HEK293 (cell line): ENCODE data around the gene CAMK2D.

Experiments
- BCL11A ChIP-seq: fragments of 450-650 bp; formaldehyde crosslinking; IDR thresholded peaks from 2 replicates; pipeline ENCODE4 v1.5.1; 2016; ENCODE audit warnings: low read depth, missing biosample characterization, missing genetic modification characterization
- MEIS1 ChIP-seq: sonication (generic); formaldehyde crosslinking; IDR thresholded peaks from 2 replicates; pipeline ENCODE4 v1.8.1; 2022; ENCODE audit warnings: missing genetic modification reagents, mild to moderate bottlenecking, borderline replicate concordance
- REPIN1 ChIP-seq: fragments of 450-650 bp; formaldehyde crosslinking; IDR thresholded peaks from 2 replicates; pipeline ENCODE4 v1.5.1; 2017; ENCODE audit warnings: missing biosample characterization, missing genetic modification characterization, low read depth
- SP2 ChIP-seq: fragments of 450-650 bp; formaldehyde crosslinking; IDR thresholded peaks from 2 replicates; pipeline ENCODE4 v1.5.1; 2016; ENCODE audit warnings: missing biosample characterization, missing genetic modification characterization
- ZIC2 ChIP-seq: fragments of 450-650 bp; formaldehyde crosslinking; IDR thresholded peaks from 2 replicates; pipeline ENCODE4 v1.5.1; 2016; ENCODE audit warnings: missing biosample characterization, missing genetic modification characterization
- ZNF548 ChIP-seq: fragments of 450-650 bp; formaldehyde crosslinking; IDR thresholded peaks from 2 replicates; pipeline ENCODE4 v1.5.1; 2016; ENCODE audit warnings: missing biosample characterization, missing genetic modification characterization
- ZNF701 ChIP-seq: fragments of 450-650 bp; formaldehyde crosslinking; IDR thresholded peaks from 2 replicates; pipeline ENCODE4 v1.5.1; 2016; ENCODE audit warnings: missing biosample characterization, missing genetic modification characterization
- TF ChIP-seq, protein P1 (sequence below): fragments of 450-650 bp; formaldehyde crosslinking; IDR thresholded peaks from 2 replicates; pipeline ENCODE4 v1.5.1; 2016; ENCODE audit warnings: missing biosample characterization, missing genetic modification characterization
- TF ChIP-seq, protein P2 (sequence below): fragments of 450-650 bp; formaldehyde crosslinking; IDR thresholded peaks from 2 replicates; pipeline ENCODE4 v1.5.1; 2016; ENCODE audit warnings: missing biosample characterization, missing genetic modification characterization
- TF ChIP-seq, protein P3 (sequence below): fragments of 450-650 bp; formaldehyde crosslinking; IDR thresholded peaks from 2 replicates; pipeline ENCODE4; 2016; ENCODE audit warnings: missing biosample characterization, missing genetic modification characterization

DNA sequence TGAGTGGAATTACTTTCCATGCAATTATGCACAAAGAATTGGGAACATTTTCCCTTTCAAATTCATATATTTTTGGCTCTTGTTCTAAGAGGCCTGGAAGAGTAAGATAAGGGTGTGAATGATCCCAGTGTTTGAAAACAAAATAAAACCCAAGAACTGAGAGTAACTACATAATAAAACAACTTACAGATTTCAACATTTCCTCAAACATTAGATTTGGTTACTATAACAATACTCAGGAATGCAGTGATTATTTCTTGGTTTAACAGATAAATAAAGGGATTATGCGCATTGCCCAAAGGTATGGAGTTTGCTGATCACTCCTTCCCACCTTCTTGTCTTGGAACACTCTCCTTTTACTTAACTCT lies 292.5 kb downstream of the CAMK2D start:
- no peak for TF ChIP-seq ZIC2
- TF ChIP-seq, protein P1, sequence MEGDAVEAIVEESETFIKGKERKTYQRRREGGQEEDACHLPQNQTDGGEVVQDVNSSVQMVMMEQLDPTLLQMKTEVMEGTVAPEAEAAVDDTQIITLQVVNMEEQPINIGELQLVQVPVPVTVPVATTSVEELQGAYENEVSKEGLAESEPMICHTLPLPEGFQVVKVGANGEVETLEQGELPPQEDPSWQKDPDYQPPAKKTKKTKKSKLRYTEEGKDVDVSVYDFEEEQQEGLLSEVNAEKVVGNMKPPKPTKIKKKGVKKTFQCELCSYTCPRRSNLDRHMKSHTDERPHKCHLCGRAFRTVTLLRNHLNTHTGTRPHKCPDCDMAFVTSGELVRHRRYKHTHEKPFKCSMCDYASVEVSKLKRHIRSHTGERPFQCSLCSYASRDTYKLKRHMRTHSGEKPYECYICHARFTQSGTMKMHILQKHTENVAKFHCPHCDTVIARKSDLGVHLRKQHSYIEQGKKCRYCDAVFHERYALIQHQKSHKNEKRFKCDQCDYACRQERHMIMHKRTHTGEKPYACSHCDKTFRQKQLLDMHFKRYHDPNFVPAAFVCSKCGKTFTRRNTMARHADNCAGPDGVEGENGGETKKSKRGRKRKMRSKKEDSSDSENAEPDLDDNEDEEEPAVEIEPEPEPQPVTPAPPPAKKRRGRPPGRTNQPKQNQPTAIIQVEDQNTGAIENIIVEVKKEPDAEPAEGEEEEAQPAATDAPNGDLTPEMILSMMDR = no peak
- no peak for TF ChIP-seq ZNF548 (tag by site-specific recombination)
- TF ChIP-seq ZNF701 (tag by site-specific recombination) = no peak
- no peak for TF ChIP-seq MEIS1
- TF ChIP-seq, protein P2, sequence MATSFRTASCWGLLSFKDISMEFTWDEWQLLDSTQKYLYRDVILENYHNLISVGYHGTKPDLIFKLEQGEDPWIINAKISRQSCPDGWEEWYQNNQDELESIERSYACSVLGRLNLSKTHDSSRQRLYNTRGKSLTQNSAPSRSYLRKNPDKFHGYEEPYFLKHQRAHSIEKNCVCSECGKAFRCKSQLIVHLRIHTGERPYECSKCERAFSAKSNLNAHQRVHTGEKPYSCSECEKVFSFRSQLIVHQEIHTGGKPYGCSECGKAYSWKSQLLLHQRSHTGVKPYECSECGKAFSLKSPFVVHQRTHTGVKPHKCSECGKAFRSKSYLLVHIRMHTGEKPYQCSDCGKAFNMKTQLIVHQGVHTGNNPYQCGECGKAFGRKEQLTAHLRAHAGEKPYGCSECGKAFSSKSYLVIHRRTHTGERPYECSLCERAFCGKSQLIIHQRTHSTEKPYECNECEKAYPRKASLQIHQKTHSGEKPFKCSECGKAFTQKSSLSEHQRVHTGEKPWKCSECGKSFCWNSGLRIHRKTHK = no peak
- TF ChIP-seq BCL11A (tag by site-specific recombination) = no peak
- TF ChIP-seq, protein P3, sequence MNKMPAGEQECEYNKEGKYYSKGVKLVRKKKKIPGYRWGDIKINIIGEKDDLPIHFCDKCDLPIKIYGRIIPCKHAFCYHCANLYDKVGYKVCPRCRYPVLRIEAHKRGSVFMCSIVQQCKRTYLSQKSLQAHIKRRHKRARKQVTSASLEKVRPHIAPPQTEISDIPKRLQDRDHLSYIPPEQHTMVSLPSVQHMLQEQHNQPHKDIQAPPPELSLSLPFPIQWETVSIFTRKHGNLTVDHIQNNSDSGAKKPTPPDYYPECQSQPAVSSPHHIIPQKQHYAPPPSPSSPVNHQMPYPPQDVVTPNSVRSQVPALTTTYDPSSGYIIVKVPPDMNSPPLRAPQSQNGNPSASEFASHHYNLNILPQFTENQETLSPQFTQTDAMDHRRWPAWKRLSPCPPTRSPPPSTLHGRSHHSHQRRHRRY (tag by site-specific recombination) = no peak
- TF ChIP-seq SP2 = no peak
- no peak for TF ChIP-seq REPIN1 (tag by site-specific recombination)
